Left renal cortex interstitium (tissue), 4 donors: ENCODE measurements around the gene VAV2. TPM values are rescaled to one million over a fixed set of nuclear protein-coding genes. Genes with fewer than 3 reads are reported as not detected.
A peak's percentile ranks its signal among the peaks of the same experiment; 100 is the strongest.

ENCODE experiments used
- DNase-seq, 4 donors: peaks; one replicate each; pipeline ENCODE4 v3.0.0-alpha.2; 2013; ENCODE audit warnings: low read depth in 4 of 4, low spot score in 2 of 4, missing footprints in 1 of 4
- polyA plus RNA-seq, 4 donors: library from polyadenylated mRNA; unstranded; fragments of 120-200 nt; gene quantifications; one replicate each; pipeline ENCODE4 v1.2.1, GENCODE V29; 2013; ENCODE audit not compliant: insufficient read length in 4 of 4

The VAV2 gene
- polyA plus RNA-seq, 4 donors = 32.5 to 48.2 (median 38.4) TPM

DNA sequence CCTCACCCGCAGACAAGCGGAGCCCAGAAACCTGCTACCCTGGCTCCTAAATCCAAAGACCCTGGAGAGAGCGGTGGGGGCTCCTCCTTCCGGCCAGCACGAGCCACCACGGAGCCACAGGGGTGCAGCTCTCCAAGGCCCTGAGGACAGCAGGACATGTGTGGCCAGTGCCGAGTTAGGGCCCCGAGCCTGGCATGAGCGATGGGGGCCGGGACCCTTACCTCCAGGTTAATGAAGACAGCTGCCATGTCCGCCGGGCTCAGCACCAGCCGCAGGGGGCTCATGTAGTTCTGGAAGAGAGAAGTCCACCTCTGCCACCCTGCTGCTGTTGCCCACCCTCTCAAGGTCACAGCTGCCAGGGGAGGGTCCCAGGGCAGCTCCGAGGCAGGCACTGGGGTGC is 185.1 kb downstream of the VAV2 start:
- DNase-seq = no peak

DNA sequence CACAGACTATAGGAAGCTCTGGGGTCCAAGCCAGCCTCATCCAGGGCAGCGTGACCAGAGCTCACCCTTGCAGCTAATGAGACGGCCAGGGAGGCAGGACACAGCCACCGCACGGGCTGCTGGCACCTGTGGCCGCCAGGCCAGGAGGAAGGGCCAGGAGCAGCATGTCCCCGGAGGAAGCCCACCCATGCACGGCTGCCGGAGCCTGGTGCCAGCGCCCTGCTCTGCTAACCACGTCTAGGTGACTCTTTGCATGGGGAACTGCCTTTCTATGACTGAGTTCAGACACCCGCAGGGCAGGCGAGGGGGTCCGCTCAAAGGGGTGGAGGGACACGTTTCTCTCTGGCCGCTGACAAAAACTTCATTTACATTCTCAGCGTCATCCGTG is 185.5 kb downstream of the VAV2 start:
- no peak for DNase-seq

GRCh38 chr9:133805876-133806622 is 186.1 kb downstream of the VAV2 start:
- no peak for DNase-seq

GRCh38 chr9:133804199-133804598 is 187.9 kb downstream of the VAV2 start:
- no peak for DNase-seq

- no peak for DNase-seq
Observed at GRCh38 chr9:133803745-133804144, 188.4 kb downstream of the VAV2 start.

GRCh38 chr9:133803028-133803585 is 189.0 kb downstream of the VAV2 start:
- no peak for DNase-seq

DNA sequence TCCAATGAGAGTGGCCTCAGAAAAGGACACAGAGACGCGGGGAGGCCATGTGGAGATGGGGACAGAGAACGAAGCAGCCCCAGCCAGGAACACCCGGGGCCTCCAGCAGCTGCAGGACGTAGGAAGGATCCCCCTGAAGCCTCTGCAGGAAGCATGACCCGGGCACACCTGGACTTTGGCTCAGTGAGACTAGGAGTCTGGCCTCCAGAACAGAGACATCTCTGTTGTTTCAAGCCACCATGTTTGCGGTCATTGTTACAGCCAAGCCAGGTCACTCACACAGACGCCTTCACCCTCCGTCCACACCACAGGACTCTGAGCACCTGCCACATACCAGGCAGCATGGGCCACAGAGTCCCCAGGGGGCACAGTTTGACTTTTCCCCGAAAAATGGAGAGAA is 190.4 kb downstream of the VAV2 start:
- DNase-seq = no peak

DNA sequence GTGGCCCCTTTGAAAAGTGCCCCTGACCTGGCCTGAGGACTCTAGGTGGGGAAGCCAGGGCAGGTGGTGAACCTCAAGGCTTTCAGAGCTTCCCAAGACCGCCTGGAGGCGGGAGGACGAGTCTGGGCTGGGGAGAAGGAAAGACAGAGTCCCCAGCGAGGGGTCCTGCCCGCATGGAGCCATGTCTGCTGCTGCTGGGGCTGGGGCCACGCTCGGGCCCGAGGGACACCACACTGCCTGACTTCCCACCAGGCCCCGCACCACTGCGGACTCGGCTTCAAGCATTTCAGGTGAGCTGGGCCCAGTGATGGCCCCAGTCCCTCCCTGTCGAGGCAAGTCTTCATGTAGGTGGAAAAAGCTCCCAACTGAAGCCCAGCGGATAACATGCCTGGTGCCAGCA is 191.9 kb downstream of the VAV2 start:
- DNase-seq = no peak

DNA sequence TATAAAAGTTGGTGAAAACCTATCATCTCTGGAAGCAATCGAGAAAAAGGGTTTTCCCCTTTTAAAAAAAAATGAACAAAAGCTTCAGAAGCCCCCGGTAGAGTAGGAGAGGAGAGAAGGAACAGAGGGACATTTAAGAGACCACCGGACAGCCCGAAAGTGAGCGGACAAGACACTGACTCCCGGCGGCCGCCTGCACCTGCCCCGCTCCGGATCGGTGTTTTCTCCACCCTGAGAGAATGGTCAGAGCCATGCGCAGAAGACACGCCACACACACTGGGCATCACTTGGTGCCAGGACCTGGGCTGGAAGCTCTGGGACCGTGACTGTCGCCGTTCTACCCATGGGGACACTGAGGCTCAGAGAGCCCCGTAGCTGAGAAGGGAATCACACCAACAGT is 192.4 kb downstream of the VAV2 start:
- DNase-seq = no peak

DNA sequence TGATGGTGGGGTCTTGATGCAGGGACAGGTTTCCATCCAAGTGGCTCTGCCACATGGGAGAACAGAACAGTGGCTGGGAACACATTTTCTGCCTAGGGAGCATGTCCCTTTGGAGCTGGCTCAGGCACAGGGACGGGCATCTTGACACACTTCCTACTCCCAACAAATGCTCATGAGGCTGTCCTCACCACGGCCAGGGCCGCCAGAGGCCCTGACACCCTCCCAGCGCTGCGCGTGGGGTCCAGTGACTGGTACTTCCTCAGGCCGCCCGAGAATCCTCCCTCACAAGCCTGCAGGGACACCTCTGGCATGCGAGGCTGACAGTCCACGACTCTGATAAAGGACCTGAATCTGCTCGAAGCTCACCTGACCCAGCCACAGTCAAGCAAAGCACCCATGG is 193.0 kb downstream of the VAV2 start:
- no peak for DNase-seq

- DNase-seq = no peak
Observed at GRCh38 chr9:133798160-133798559, 194.0 kb downstream of the VAV2 start.

- DNase-seq = no peak
Observed at GRCh38 chr9:133797406-133798105, 194.6 kb downstream of the VAV2 start.

- DNase-seq = no peak
Observed at GRCh38 chr9:133796562-133796961, 195.6 kb downstream of the VAV2 start.

DNA sequence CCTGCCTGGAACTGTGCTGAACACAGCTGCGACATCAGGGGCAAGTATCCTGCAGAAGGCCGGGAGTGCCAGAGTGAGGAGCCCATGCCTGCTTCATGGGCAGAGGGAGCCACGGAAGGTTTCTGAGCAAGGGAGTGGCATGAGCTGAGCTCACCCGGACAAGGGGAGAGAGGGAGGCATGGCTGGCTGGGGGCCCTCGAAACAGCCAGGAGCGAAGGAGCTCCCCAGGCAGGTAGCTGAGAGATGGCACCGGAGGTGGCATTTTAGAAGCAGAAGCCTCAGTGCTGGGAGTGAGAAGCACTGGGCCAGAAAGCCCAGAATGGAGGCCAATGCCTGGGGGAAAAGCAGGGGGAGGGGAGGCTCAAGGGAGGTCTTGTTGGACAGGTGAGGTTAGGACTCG is 197.1 kb downstream of the VAV2 start:
- no peak for DNase-seq

GRCh38 chr9:133794016-133794760 is 197.9 kb downstream of the VAV2 start:
- DNase-seq = no peak

DNA sequence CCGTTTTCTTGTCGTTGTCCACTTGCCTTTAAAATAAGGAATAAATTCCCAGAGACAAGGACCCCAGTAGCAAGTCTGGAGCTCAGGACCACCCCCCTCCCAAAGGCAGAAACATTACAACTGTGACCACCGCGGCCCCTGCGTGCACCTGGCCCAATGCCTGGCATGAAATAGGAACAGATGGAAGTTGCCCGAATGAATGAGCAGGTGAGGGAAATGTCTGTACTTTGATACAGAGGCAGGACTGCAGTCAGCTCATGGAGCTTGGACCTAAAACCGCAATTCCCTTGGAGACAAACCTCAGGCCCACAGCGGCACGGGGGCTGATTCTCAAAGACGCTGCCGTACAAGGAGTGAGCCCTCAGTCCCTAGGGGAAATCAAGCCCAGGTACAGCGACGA is 198.7 kb downstream of the VAV2 start:
- no peak for DNase-seq

- DNase-seq = peak in 3 of 4 donors; percentile 31 to 44 (median 34)
Observed at GRCh38 chr9:133792721-133793470, 199.2 kb downstream of the VAV2 start.

- no peak for DNase-seq
Observed at GRCh38 chr9:133791735-133792649, 200.1 kb downstream of the VAV2 start.

DNA sequence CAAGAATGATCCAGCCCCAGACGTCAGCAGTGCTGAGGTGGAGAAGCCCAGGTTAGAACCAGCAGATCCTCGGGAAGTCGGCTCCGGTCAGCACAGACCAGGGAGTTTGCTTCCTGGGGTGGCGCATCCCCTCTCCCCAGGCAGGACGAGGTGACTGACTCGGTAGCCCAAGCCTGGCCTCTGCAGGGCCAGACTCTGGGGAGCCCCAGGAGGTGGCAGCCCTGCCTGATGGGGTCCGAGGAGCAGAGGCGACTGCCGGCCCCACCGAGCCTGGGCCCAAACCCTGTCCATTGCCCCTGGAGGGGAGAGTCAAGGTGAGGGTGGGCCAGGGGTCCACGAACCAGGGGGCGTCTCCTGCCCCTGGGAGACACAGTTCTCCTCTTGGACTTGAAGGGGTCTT is 201.1 kb downstream of the VAV2 start:
- no peak for DNase-seq

GRCh38 chr9:133789778-133790177 is 202.3 kb downstream of the VAV2 start:
- no peak for DNase-seq
